ENCODE measurements around the gene TRIP10. TPM values are rescaled to one million over a fixed set of nuclear protein-coding genes. Genes with fewer than 3 reads are reported as not detected.
A peak's percentile ranks its signal among the peaks of the same experiment; 100 is the strongest.
"Not testable (repeated sequence)": the region's sequence is repeated elsewhere in the genome, so short reads cannot be mapped to it uniquely, and the experiment has no call there.

The TRIP10 gene
- total RNA-seq, 3 donors from 2014 or later, result 72.8 to 121 (median 79.5) TPM

DNA sequence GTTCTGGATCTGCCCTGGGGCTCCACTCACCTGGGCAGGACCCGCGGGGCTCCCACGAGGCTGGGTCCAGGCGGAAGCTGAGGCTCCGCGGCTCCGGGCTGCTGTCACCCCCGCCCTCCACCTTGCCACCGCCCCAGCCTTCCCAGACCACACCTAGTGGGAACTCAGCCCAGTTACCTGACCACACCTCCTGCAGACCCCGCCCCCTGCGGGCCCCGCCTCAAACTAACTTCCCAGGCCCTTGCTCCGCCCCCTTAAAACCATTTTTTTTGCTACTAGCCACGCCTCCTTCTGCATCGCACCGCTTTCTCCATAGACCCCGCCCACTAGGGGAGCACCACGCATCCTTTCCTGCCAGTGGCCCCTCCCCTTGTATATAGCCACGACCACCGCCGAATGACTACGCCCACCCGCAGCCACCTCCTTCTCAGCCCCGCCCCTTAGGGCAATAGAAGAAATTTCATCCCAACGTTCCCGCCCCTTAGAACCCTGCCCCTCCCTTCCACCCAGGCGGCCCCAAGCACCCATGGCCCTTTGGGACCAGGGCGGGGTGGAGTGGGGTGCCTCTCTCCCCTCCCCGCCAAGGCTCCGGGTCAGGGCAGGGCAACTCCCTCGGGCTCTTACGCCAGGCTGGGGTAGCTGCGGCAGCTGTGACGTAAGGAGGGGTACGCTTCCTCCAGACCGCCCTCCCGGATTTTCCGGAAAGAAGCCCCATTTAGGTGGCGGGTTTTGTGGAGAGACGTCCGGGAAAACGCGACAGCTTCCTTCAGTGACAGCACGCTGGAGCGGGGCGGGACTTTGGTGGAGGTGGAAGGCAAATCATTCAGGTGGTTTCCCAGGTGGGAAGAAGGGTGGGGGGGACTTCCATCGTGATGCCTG is 28.1 kb downstream of the TRIP10 start, which contains the start of gene SH2D3A:
SH2D3A (minus strand) TSS at position 79 of the 879 bp plus-strand sequence. CDS start 3,687 bp downstream, outside the sequence.
- TF ChIP-seq, protein P1, sequence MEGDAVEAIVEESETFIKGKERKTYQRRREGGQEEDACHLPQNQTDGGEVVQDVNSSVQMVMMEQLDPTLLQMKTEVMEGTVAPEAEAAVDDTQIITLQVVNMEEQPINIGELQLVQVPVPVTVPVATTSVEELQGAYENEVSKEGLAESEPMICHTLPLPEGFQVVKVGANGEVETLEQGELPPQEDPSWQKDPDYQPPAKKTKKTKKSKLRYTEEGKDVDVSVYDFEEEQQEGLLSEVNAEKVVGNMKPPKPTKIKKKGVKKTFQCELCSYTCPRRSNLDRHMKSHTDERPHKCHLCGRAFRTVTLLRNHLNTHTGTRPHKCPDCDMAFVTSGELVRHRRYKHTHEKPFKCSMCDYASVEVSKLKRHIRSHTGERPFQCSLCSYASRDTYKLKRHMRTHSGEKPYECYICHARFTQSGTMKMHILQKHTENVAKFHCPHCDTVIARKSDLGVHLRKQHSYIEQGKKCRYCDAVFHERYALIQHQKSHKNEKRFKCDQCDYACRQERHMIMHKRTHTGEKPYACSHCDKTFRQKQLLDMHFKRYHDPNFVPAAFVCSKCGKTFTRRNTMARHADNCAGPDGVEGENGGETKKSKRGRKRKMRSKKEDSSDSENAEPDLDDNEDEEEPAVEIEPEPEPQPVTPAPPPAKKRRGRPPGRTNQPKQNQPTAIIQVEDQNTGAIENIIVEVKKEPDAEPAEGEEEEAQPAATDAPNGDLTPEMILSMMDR (IDR thresholded peaks at IDR 0.05), result peak; percentile 7
- H3K9me3 ChIP-seq, result no peaks in the 10 kb centered on the region
- peak within 1 kb of the TSS; percentile 29 for H3K4me3 ChIP-seq
- H3K36me3 ChIP-seq (ENCODE audit: low read depth), result no peaks in the 10 kb centered on the region
- intact Hi-C loops (cut with DNase I, micrococcal nuclease), result no loop called here
- peak; percentile 98 for DNase-seq
- H3K4me1 ChIP-seq (ENCODE audit: low read depth), result peaks cover 12% of the 10 kb centered on the region
- peak; percentile 89 for ATAC-seq

DNA sequence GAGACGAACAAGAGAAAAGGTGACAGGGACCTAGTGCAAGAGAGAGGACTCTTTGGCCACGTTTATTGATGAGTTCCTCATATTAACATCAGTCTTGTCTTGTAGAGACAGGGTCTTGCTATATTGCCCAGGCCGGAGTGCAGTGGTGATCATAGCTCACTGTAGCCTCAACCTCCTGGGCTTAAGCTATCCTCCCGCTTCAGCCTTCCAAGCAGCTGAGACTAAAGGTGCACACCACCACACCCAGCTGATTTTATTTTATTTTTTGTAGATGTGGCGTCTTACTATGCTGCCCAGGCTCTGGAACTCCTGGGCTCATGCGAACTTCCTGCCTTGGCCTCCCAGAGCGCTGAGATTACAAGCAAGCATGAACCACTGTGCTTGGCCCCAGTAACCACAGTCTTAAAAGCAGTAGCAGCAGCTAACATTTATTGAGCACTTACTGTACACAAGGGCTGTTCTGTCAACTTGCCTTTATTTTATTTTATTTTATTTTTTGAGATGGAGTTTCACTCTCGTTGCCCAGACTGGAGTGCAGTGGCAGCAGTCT is 28.8 kb downstream of the TRIP10 start:
- DNase-seq (peak in 1 of 3 donors; percentile 43), ATAC-seq (no peak)
- intact Hi-C loops (cut with DNase I, micrococcal nuclease), result no loop called here
- TF ChIP-seq, protein P1 (IDR thresholded peaks at IDR 0.05), result no peak
- Histone ChIP-seq H3K4me3 (no peak overlapping the region), H3K36me3 (ENCODE audit: low read depth) (no peaks in the 10 kb centered on the region), H3K4me1 (ENCODE audit: low read depth) (peaks cover 12% of the 10 kb centered on the region), H3K9me3 (no peaks in the 10 kb centered on the region)

DNA sequence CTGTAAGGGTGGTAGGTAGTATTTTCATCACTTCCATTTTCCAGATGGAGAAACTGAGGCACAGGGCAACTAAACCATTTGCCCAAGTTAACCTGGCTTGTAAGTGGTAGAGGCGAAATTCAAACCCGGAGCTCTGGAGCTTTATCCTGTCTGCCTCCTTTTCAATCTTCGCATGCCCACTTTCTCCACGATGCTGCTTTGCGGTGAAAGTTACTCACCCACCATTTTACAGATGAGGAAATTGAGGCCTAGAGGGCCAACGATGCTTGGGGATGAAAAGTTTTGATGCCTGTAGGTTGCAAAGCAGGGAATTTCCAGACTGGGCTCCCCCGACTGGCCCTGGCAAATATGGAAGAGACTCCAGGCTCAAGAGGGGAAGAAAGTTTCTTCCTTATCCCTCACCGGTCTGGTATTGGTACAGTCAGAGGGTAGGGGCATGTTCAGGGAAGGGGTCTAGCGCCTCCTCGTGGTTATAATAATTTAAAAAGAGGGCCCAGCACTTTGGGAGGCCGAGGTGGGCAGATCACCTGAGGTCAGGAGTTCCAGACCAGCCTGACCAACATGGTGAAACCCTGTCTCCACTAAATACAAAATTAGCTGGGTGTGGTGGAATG is 29.6 kb downstream of the TRIP10 start:
- intact Hi-C loops (cut with DNase I, micrococcal nuclease), result no loop called here
- Histone ChIP-seq H3K4me1 (ENCODE audit: low read depth) (peaks cover 12% of the 10 kb centered on the region), H3K9me3 (no peaks in the 10 kb centered on the region), H3K36me3 (ENCODE audit: low read depth) (no peaks in the 10 kb centered on the region), H3K4me3 (no peak overlapping the region)
- ATAC-seq (no peak), DNase-seq (peak in 1 of 3 donors; percentile 15)
- TF ChIP-seq, protein P1 (IDR thresholded peaks at IDR 0.05), result no peak

DNA sequence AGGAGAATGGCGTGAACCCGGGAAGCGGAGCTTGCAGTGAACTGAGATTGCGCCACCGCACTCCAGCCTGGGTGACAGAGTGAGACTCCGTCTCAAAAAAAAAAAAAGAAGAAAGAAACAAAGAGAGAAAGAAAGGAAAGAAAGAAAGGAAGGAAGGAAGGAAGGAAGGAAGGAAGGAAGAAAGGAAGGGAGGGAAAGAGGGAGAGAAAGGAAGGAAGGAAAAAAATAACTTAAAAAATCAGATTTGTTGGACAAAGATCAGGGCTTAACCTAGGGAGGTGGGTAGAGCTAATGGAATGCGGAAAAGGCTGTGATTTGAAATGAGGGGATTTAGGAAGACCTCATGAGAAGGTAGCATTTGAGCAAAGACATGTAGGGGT is 32.2 kb downstream of the TRIP10 start:
- H3K4me3 ChIP-seq; ATAC-seq; H3K4me1 ChIP-seq (ENCODE audit: low read depth); H3K9me3 ChIP-seq; DNase-seq; intact Hi-C loops (cut with DNase I, micrococcal nuclease); H3K36me3 ChIP-seq (ENCODE audit: low read depth): not testable (repeated sequence)

DNA sequence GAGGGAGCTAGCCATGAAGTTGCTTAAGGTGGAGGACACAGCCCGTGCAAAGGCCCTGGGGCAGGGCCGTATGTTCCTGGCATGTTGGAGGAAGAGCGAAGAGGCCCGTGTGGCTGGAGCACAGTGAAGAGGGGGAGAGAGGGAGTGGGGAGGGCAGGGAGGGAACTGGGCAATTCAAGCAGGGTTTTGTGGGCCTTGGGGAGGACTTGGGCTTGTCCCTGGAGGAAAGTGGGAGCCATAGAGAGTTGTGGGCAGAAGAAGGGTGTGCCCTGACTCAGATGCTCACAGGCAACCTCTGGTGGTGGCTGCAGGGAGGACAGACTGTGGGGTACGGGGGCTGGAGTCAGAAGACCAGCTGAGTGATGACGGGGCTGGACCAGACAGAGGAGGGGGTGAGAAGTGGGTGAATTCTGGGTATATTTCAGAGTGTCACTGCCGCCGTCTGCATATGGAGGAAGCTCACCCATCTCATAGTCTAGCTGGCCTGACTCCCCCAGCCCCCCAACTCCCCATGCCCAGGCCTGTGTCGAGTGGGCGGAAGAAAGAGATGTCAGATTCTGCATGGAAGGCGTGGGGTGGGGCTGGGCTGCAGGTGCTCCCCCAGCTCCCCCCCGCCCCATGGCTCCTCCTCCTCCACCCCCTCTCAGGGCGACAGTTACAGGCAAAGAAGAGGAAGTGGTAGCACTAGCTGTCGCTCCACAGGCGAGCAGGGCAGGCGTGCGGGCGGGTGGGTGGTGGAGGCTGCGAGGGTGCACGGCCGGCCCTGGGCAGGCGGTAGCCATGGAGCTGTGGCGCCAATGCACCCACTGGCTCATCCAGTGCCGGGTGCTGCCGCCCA is 32.8 kb downstream of the TRIP10 start, which contains the start of gene VAV1:
VAV1 (plus strand) TSS at position 681 of the 838 bp plus-strand sequence; CDS start at position 781, 100 bp downstream.
- H3K36me3 ChIP-seq (ENCODE audit: low read depth), result no peaks in the 10 kb centered on the region
- peaks cover 10% of the 10 kb centered on the region for H3K4me1 ChIP-seq (ENCODE audit: low read depth)
- peak within 1 kb of the TSS; percentile 22 for H3K4me3 ChIP-seq
- intact Hi-C loops (cut with DNase I, micrococcal nuclease), result no loop called here
- DNase-seq (peak; percentile 79 to 91 (median 83)), ATAC-seq (peak; percentile 75)
- TF ChIP-seq, protein P1 (IDR thresholded peaks at IDR 0.05), result no peak
- H3K9me3 ChIP-seq, result no peaks in the 10 kb centered on the region
